GM19438 (cell line): ENCODE data around the gene GALNT17.

Experiments used
- ATAC-seq: cut with Tn5 transposase; IDR thresholded peaks from one replicate; pipeline ENCODE4 v1.9.1; 2021; ENCODE audit warnings: low read depth; ENCODE audit not compliant: unreplicated experiment

GALNT17 gene

DNA sequence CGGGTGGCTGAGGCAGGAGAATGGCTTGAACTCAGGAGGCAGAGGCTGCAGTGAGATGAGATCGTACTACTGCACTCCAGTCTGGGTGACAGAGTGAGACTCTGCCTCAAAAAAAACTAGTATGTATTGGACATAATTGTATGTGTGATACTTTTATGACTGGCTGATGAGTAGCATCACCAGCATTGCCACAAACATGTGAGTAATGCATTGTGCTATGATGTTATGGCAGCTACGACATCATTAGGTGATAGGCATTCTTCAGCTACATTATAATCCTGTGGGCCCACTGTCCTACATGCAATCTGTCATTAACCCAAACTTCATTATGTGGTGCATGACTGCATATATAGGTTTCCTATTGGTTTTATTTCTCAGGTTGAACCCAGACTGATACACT is 352.4 kb downstream of the GALNT17 start:
- no peak for ATAC-seq

DNA sequence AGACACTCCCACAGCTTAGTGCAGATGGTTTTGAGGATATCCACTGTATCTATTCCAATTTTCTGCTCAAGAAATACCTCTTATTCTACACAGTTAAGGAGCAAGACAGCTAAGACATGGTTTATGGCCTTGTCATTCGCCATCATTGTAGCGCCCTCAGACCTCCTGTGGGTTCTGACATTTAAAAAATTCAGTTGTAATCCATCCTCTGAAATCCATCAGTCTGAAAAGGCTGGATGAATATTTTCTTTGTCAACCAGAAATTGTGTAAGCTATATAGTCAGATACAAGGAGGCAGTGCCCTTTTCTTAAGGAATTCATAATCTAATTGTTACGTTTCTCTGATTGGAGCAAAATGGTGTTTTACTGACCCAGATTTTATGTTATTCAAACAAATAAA is 353.6 kb downstream of the GALNT17 start:
- ATAC-seq, result no peak

GRCh38 chr7:71486414-71486813 is 354.5 kb downstream of the GALNT17 start:
- no peak for ATAC-seq

DNA sequence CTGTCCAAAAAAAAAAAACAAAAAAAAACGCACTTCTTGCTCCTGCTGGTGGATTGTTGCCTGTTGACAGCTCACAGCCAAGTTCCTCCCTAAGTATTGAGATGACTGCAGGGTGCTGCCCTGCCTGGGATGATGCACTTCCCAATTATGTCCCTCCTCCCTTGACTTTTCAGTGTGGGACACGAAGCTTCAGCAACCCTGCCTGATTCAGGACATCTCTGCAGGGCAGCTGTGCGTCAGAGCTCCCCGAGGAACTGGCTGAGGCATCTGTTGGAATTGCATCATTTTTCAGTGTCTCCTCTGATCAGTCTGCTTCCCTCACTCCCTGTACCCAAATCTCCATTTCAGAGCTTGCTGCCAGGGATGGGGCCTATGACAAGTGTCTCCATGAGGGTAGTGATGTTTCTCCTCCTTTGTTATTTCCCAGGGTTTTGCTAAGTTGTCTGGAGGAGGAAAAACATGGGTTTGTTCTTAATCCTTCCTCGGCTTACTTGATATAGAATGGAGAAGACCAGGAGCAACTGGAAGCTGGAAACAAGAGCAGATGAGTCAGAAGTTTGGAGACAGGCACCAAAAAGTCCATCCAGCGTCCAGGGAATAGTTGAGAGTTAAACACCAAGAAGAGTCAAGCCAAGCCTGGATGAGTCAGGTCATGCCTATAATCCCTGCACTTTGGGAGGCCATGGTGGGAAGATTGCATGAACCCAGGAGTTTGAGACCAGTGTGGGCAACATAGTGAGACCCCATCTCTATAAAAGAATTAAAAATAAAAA is 355.1 kb downstream of the GALNT17 start:
- no peak for ATAC-seq

GRCh38 chr7:71488308-71488707 is 356.4 kb downstream of the GALNT17 start:
- no peak for ATAC-seq

GRCh38 chr7:71491336-71491735 is 359.4 kb downstream of the GALNT17 start:
- ATAC-seq, result no peak

- ATAC-seq, result no peak
Observed at GRCh38 chr7:71495828-71496227, 363.9 kb downstream of the GALNT17 start.

GRCh38 chr7:71497256-71497946 is 365.5 kb downstream of the GALNT17 start:
- no peak for ATAC-seq

GRCh38 chr7:71498381-71498780 is 366.4 kb downstream of the GALNT17 start:
- no peak for ATAC-seq

GRCh38 chr7:71504697-71505441 is 372.9 kb downstream of the GALNT17 start:
- no peak for ATAC-seq

DNA sequence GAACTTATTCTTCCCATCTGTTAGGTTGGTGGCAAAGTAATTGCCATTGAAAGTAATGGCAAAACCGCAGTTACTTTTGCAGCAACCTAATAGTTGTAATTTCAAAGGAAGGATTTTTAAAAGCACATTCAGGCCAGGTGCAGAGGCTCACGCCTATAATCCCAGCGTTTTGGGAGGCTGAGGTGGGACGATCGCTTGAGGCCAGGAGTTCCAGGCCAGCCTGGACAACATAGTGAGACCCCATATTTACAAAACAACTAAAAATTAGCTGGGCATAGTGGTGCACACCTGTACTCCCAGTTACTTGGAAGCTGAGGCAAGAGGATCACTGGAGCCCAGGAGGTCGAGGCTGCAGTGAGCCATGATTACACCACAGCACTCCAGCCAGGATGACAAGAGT is 374.9 kb downstream of the GALNT17 start:
- no peak for ATAC-seq

DNA sequence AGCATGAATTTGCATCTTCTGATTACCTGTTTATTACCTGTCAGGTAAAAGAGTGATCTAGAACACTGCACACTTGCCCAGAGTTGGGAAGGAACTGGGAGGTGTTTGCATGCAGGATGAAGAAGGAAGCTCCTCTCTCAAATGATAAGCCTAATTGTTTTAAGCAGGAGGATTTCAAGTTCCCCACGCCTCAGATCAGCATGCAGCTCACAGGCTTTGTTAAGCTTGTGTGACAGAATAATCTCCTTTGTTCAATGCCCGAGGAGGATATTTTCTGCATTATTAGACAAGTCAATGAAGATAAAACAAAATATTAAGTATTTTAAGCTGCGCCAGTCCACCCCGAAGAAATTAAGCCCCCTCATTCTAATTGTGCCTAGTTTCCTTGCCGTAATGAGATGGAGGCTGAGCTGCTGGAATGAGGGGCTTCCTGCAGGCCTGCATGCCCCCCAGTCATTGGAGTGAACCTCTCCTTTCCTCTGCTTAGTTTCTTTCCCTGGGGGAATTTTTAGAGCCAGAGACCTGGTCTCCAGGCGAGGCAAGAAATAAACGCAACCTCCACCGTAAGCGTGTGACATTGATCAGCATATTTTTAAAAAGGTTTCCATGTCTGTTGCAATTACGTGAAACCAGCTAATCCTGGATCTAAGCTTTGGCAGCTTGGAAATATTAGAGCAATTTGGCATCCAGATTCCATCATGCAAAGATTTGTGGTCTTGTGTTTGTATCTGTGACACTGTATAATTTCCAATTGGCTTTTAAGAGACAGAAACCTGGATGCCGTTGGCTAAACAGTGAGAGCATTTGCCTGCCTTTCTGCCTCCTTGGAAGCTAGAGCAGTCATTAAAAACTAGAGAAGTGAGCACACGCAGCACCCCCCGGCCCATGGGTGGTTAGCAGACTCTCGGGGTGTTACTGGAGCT is 376.0 kb downstream of the GALNT17 start:
- ATAC-seq, result no peak

- ATAC-seq, result no peak
Observed at GRCh38 chr7:71509381-71509780, 377.4 kb downstream of the GALNT17 start.

GRCh38 chr7:71511361-71511807 is 379.4 kb downstream of the GALNT17 start:
- no peak for ATAC-seq

GRCh38 chr7:71517940-71518699 is 386.2 kb downstream of the GALNT17 start:
- ATAC-seq, result no peak

DNA sequence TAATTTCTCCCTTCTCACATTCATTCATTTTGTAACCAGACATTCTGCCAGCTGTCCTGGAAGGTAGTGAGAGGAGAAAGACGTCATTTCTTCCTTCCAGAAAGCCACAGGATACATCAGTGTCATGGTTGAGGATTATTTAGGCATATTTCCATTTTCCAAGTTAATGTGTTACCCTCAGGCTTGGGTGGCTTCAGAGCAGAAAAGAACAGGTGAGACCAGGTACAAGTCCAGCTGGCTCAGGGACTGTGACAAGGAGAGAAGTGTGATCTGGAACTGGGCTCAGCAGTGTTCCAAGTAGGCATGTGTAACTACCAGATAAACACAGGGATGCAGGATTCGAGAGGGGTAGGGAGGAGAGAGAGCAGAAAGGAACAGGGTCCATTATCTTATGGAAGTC is 386.9 kb downstream of the GALNT17 start:
- ATAC-seq, result no peak

- ATAC-seq, result no peak
Observed at GRCh38 chr7:71521506-71521905, 389.6 kb downstream of the GALNT17 start.

GRCh38 chr7:71526106-71526505 is 394.2 kb downstream of the GALNT17 start:
- no peak for ATAC-seq

DNA sequence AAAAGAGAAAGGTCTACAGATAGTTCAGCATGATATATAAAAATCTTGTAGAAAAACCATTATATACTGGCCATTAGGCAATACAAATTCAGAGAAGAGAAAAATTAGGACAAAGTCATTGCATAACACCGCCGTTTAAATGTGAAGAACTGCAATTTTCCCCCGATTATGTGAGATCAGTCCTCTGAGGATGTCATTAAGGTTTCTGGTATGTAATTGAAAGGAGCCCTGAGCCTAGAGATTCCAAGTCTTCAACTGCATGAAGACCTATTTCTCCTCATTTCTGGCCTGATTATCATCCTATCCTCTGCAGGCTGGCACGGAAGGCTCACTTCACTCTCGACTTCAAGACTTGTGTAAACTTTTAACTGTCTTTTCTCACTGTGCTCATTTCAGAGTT is 395.3 kb downstream of the GALNT17 start:
- ATAC-seq, result no peak

GRCh38 chr7:71535616-71536015 is 403.7 kb downstream of the GALNT17 start:
- no peak for ATAC-seq
